ENCODE data around the gene HSPA1B. TPM values are rescaled to one million over a fixed set of nuclear protein-coding genes. Genes with fewer than 3 reads are reported as not detected.
A peak's percentile ranks its signal among the peaks of the same experiment; 100 is the strongest.

The HSPA1B gene
- total and polyA plus RNA-seq, 2 of the 4 experiments (the other 2 are of a cell fraction) = 61.1 to 93.6 TPM

DNA sequence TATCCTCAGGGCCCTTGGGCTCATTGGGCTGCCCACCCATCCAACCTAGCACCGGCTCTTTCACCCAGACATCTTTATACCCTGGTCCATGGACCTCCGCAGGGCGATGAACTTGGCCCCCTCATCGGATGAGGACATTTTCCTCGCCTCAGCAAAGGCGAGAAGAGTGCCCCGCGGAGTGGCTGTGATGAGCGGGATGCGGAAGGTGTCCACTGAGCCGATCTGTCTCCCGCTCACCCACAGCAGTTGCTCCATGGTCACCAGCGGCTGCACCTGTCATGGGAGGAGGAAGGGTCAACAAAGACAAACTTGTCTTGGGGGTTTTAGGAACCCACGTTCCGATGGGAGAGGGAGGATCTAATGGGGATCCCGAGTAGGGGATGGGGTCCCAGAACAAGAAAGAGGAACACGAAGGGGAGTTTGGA is 34.4 kb downstream of the HSPA1B start:
- Histone ChIP-seq H2AK5ac (ENCODE audit: low read depth, low read length) (peak overlapping the region; percentile 66; the same call in 1 of the 2 replicates), H3K23ac (ENCODE audit: low read depth, low read length) (peak overlapping the region; percentile 47; the same call in 1 of the 2 replicates), H4K91ac (ENCODE audit: insufficient read depth, low read depth, low read length) (no peak overlapping the region), H3K9me3 (ENCODE audit: control insufficient read depth, insufficient read depth, low read length) (no peaks in the 10 kb centered on the region), H4K8ac (ENCODE audit: low read depth in 2 of 2, low read length in 2 of 2) (peak overlapping the region in 1 of 2 experiments; percentile 64; a peak in 1 of 4 replicates), H2AFZ (replicated peaks; ENCODE audit: low read length, poor library complexity) (peak overlapping the region; percentile 97), H2BK120ac (ENCODE audit: low read depth, low read length) (no peak overlapping the region), H3K36me3 (ENCODE audit: control insufficient read depth, insufficient read depth, low read length) (peaks cover 23% of the 10 kb centered on the region), H3K27ac (ENCODE audit: insufficient read depth, low read length) (peak overlapping the region; percentile 50), H3K9ac (ENCODE audit: low read depth, low read length) (peak overlapping the region; percentile 67), H3K4me2 (ENCODE audit: low read depth, low read length) (peak overlapping the region; percentile 98), H3K4ac (ENCODE audit: low read depth, low read length) (peak overlapping the region; percentile 49; the same call in 1 of the 2 replicates), H3K27me3 (ENCODE audit: control insufficient read depth, insufficient read depth, low read length) (no peaks in the 10 kb centered on the region), H4K20me1 (ENCODE audit: insufficient read depth, low read length) (no peaks in the 10 kb centered on the region), H2AK9ac (replicated peaks; ENCODE audit: low read depth, low read length, poor library complexity) (peak overlapping the region; percentile 97), H3K9me1 (ENCODE audit: insufficient read depth, low read length) (peaks cover 2% of the 10 kb centered on the region; the same call in 1 of the 2 replicates), H3K79me1 (ENCODE audit: low read depth in 1 of 2, low read length in 2 of 2) (peaks cover 7 to 20% of the 10 kb centered on the region in 2 experiments; a peak in 2 of 4 replicates), H3K18ac (ENCODE audit: low read depth, low read length) (no peak overlapping the region), H3K4me1 (ENCODE audit: control insufficient read depth, insufficient read depth, low read length) (peaks cover 4% of the 10 kb centered on the region), H3K56ac (ENCODE audit: extremely low read depth, insufficient read depth, low read length) (0 out of 2 replicates have a peak overlapping the region, but pooled peaks have one; percentile 14), H2BK5ac (ENCODE audit: low read depth, low read length, poor library complexity, severe bottlenecking) (no peak overlapping the region), H3K14ac (replicated peaks; ENCODE audit: low read depth, low read length) (peak overlapping the region; percentile 61), H2BK15ac (ENCODE audit: low read depth, low read length) (no peak overlapping the region), H3K4me3 (ENCODE audit: insufficient read depth, low read depth, low read length) (peak overlapping the region; percentile 72), H4K5ac (ENCODE audit: low read depth, low read length) (no peak overlapping the region), H2BK20ac (ENCODE audit: low read depth, low read length) (no peak overlapping the region)
- ATAC-seq (ENCODE audit: low read depth) (no peak), DNase-seq (no peak)
- BruUV-seq (replicated peaks) = no TSS peak
- intact Hi-C loops (cut with micrococcal nuclease) = loop anchor here (2.0 kb wide), 1 partner anchor 27 kb away; no protein-coding TSS in a partner anchor
- TF ChIP-seq MXI1 (IDR thresholded peaks at IDR 0.05; ENCODE audit: borderline replicate concordance, low read depth, low read length) = no peak
- TF ChIP-seq RAD21 (IDR thresholded peaks at IDR 0.05; ENCODE audit: low read length) = no peak
- TF ChIP-seq MAFK (IDR thresholded peaks at IDR 0.05; ENCODE audit: low read depth, low read length) = no peak
- TF ChIP-seq FOS (IDR thresholded peaks at IDR 0.05; ENCODE audit: low read depth, low read length) = no peak
- no peak for TF ChIP-seq BHLHE40 (IDR thresholded peaks at IDR 0.05; ENCODE audit: low read depth, low read length)
- no peak for TF ChIP-seq NFE2L2 (IDR thresholded peaks at IDR 0.05; ENCODE audit: low read depth, low read length)
- TF ChIP-seq SMC3 (IDR thresholded peaks at IDR 0.05; ENCODE audit: low read depth, low read length) = no peak
- TF ChIP-seq RFX5 (IDR thresholded peaks at IDR 0.05; ENCODE audit: low read depth, low read length) = no peak
- TF ChIP-seq POLR2A (IDR thresholded peaks at IDR 0.05; ENCODE audit: low read depth, low read length) = no peak
- TF ChIP-seq CEBPB (IDR thresholded peaks at IDR 0.05; ENCODE audit: low read depth, low read length) = no peak
- TF ChIP-seq CHD1 (IDR thresholded peaks at IDR 0.05; ENCODE audit: low read depth, low read length) = no peak; the same call in 1 of the 2 replicates
- TF ChIP-seq, protein P1, sequence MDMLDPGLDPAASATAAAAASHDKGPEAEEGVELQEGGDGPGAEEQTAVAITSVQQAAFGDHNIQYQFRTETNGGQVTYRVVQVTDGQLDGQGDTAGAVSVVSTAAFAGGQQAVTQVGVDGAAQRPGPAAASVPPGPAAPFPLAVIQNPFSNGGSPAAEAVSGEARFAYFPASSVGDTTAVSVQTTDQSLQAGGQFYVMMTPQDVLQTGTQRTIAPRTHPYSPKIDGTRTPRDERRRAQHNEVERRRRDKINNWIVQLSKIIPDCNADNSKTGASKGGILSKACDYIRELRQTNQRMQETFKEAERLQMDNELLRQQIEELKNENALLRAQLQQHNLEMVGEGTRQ (IDR thresholded peaks at IDR 0.05; ENCODE audit: low read depth, low read length) = no peak
- TF ChIP-seq MAZ (IDR thresholded peaks at IDR 0.05; ENCODE audit: borderline replicate concordance, low read depth, low read length) = no peak
- TF ChIP-seq, protein P2, sequence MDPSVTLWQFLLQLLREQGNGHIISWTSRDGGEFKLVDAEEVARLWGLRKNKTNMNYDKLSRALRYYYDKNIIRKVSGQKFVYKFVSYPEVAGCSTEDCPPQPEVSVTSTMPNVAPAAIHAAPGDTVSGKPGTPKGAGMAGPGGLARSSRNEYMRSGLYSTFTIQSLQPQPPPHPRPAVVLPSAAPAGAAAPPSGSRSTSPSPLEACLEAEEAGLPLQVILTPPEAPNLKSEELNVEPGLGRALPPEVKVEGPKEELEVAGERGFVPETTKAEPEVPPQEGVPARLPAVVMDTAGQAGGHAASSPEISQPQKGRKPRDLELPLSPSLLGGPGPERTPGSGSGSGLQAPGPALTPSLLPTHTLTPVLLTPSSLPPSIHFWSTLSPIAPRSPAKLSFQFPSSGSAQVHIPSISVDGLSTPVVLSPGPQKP (IDR thresholded peaks at IDR 0.05; ENCODE audit: borderline replicate concordance, low read depth, low read length) = no peak
- no peak for TF ChIP-seq RCOR1 (IDR thresholded peaks at IDR 0.05; ENCODE audit: insufficient replicate concordance, low read length)
- TF ChIP-seq, protein P3, sequence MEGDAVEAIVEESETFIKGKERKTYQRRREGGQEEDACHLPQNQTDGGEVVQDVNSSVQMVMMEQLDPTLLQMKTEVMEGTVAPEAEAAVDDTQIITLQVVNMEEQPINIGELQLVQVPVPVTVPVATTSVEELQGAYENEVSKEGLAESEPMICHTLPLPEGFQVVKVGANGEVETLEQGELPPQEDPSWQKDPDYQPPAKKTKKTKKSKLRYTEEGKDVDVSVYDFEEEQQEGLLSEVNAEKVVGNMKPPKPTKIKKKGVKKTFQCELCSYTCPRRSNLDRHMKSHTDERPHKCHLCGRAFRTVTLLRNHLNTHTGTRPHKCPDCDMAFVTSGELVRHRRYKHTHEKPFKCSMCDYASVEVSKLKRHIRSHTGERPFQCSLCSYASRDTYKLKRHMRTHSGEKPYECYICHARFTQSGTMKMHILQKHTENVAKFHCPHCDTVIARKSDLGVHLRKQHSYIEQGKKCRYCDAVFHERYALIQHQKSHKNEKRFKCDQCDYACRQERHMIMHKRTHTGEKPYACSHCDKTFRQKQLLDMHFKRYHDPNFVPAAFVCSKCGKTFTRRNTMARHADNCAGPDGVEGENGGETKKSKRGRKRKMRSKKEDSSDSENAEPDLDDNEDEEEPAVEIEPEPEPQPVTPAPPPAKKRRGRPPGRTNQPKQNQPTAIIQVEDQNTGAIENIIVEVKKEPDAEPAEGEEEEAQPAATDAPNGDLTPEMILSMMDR (conservative IDR thresholded peaks at IDR 0.05; ENCODE audit: low read depth, low read length) = no peak
- dilution Hi-C loops (cut with HindIII; ENCODE audit: low sequenced_read_pairs, unreplicated experiment) = no loop called here
- in situ Hi-C loops (cut with MboI; ENCODE audit: low sequenced_read_pairs) = no loop called here
- CTCF ChIA-PET = no interaction called here
- 55% methylated on average over 4 of the region's 17 CpGs; no CpG with 5 or more reads in 1 of the 2 experiments for WGBS, 2 experiments (ENCODE audit: extremely low coverage in 2 of 2, insufficient read length in 1 of 2)
- POLR2A ChIA-PET (ENCODE audit: unreplicated experiment) = no interaction called here

Measured in IMR-90 (cell line).